GM19099 (cell line): ENCODE measurements around the gene PRG3.

ENCODE experiments used
- POLR2A ChIP-seq: IDR thresholded peaks from 3 replicates; pipeline ENCODE4 v1.6.1; 2011; ENCODE audit warnings: low read depth; ENCODE audit not compliant: insufficient read length; ENCODE audit errors: extremely low read depth

The PRG3 gene

DNA sequence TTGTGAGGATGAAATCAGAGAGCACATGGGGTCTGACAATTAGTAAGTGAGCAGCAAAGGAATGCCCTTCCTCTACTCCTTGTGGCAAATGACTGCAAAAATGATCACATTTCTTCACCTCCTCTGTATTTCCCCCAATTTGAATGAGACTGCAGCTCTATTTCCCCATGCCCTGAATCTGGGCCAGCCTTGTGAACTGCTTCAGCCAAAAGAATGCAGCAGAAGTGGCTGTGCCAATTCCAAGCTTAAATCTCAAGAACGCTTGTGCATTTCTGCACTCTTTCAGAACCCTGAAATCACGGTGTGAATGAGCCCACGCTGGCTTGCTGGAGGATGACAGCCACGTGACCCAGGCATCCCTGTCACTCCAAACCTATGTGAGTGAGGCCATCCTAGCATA is 36.1 kb upstream of the PRG3 start:
- TF ChIP-seq POLR2A, result no peak

- TF ChIP-seq POLR2A, result no peak
Observed at GRCh38 chr11:57416436-57416835, 35.5 kb upstream of the PRG3 start.

DNA sequence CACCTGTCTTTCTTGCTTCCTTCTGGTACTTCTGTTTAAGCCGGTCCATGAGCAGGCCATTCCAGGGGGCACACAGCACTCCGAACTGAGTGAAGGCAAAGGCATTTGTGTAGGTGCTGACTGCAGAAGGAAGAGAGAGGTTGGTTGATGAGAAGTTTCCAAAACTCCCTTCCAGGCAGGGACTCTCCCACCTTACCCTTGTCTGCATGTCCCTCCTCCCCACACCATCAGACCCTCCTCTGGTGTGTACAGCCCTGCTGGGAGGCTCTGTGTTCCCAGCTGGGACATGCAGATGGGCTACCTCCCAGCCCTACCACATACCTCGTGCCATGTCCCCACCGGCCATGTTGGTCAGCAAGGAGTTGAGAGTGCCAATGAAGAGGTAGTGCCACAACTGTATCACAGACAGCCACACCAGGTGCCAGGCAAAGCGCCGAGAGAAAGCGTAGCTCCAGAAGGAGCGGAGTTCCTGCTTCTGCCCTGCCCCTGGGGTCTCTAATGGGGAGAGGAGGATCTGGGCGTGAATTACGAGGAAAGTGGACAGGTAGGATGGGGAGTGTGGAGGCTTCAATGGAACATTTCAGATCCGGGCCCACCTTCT is 33.8 kb upstream of the PRG3 start:
- TF ChIP-seq POLR2A, result peak; percentile 7

DNA sequence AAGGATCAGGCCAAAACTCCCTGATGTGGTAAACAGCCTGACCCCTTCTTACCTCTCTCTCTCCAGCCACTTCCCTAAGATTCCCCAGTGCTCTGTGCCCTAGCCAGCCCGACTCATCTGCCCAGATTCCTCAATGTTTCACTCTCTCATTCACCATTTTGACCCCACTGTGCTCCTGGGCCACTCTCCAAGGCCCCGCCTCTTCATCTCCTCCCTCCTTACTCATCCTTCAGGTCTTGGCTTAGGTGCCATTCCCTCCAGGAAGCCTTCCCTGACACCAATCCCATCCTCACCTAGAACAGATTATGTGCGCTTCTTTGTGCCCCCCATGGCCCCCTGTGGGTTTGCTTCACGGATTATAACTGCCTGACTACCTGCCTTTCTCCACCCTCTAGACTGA is 32.7 kb upstream of the PRG3 start:
- TF ChIP-seq POLR2A, result no peak

- TF ChIP-seq POLR2A, result no peak
Observed at GRCh38 chr11:57410287-57410686, 29.3 kb upstream of the PRG3 start.

DNA sequence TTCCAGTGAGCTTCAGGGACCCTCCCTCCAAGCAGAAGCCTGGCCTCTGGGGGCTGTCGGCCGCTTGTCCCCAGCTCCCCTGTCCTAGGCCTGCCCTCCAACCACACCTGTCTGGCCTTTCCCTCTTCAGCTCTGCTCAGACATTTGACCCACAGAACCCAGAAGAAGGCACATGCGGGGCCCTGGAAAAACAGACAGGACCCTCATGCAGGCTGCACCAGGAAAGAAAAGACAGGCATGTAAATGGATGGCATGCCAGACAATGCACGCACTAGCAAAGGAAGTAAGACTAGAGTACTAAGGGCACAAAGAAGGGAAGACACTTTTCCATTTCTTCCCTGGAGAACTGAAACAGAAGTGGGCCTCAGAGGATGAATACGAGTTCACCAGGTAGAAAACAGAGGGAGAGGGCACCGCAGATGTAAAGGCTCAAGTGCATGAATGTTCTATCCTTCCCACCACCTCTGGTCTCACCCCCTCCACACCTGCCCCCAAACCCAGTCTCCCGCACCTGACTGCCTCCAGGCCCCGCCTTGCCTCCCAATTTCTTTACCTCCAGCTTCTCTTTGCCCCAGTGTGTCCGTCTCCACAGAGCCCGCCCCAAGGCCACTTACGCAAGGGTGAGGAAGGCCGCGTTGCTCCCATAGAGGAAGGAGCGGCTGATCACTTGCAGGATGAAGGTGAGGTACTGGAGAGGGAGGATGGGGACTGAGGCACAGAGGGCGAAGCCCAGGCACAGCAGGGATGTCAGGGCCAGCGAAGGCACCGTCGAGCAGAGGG is 28.6 kb upstream of the PRG3 start:
- no peak for TF ChIP-seq POLR2A

GRCh38 chr11:57408771-57409170 is 27.8 kb upstream of the PRG3 start:
- no peak for TF ChIP-seq POLR2A

DNA sequence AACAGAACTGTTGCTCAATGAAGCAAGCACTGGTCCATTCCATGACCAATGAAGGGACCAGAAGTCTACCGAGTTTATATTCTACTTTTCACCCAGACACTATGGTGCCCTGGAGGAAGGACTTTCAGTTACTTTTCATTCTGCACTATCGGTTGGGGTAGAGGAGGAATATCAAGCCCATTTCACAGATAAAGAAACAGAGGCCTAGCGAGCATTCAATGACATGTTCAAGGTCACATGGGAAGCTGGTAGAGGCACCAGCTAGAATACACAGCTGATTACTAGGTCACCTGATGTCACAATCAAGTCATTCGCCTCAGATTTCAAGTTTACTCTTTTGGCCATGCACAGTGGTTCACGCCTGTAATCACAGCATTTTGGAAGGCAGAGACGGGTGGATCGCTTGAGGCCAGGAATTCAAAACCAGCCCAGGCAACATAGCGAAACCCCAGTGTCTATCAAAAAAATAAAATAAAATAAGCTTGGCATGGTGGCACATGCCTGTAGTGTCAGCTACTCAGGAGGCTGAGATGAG is 27.1 kb upstream of the PRG3 start:
- TF ChIP-seq POLR2A, result no peak

GRCh38 chr11:57407010-57407920 is 26.3 kb upstream of the PRG3 start:
- TF ChIP-seq POLR2A, result no peak

- TF ChIP-seq POLR2A, result no peak
Observed at GRCh38 chr11:57406337-57406904, 25.5 kb upstream of the PRG3 start.

DNA sequence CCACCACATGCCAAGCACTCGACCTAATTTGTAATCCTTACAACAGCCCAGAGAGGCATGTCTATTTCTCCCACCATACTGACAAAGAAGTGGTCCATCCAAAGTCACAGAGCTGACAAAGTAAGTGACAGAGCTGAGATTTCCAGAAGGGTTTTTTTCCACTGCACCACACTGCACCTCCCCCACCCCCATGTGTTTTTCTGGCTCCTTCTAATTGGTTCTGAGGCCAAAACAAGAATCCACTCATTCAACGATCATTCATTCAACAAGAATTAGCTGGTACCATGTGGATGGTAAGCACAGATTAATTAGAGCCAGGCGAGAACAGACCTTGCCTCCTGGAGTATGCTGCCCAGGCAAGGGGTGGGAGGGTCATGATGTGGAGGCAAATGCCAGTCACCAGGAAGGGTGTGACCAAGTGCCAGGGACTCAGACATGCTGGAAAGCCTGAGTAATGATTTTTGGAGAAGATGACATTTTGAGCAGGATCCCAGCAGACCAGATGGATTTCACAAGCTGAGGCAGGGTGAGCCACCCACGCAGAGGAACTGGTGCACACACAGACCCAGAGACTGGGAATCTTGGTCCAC is 24.4 kb upstream of the PRG3 start:
- no peak for TF ChIP-seq POLR2A

- TF ChIP-seq POLR2A, result no peak
Observed at GRCh38 chr11:57403802-57404147, 22.8 kb upstream of the PRG3 start.

- TF ChIP-seq POLR2A, result no peak
Observed at GRCh38 chr11:57402188-57403002, 21.4 kb upstream of the PRG3 start.
